ENCODE measurements around the gene GALNT1.

GALNT1 gene

GRCh38 chr18:35754464-35754863 lies 172.9 kb downstream of the GALNT1 start:
- Mint-ChIP-seq H3K9me3 (peaks cover 12% of the 10 kb centered on the region), H3K4me3 (no peak overlapping the region), H3K36me3 (ENCODE audit: low read depth) (no peaks in the 10 kb centered on the region), H3K4me1 (no peaks in the 10 kb centered on the region), H3K27me3 (ENCODE audit: low read depth, poor library complexity) (peaks cover 10% of the 10 kb centered on the region), H3K27ac (no peak overlapping the region)
- no peak for TF ChIP-seq CTCF (IDR thresholded peaks at IDR 0.05)
- no peak for DNase-seq

- peaks cover 20% of the 10 kb centered on the region for H3K9me3 Mint-ChIP-seq
- peaks cover 5% of the 10 kb centered on the region for H3K36me3 Mint-ChIP-seq (ENCODE audit: low read depth)
- no peaks in the 10 kb centered on the region for H3K4me1 Mint-ChIP-seq
- TF ChIP-seq CTCF (IDR thresholded peaks at IDR 0.05) = no peak
- H3K27ac Mint-ChIP-seq = no peak overlapping the region
- no peak for DNase-seq
- peaks cover 15% of the 10 kb centered on the region for H3K27me3 Mint-ChIP-seq (ENCODE audit: low read depth, poor library complexity)
- no peak overlapping the region for H3K4me3 Mint-ChIP-seq
Measured at GRCh38 chr18:35755369-35755768, 173.8 kb downstream of the GALNT1 start.

- Mint-ChIP-seq H3K4me3 (no peak overlapping the region), H3K9me3 (peaks cover 20% of the 10 kb centered on the region), H3K36me3 (ENCODE audit: low read depth) (peaks cover 5% of the 10 kb centered on the region), H3K27me3 (ENCODE audit: low read depth, poor library complexity) (peaks cover 11% of the 10 kb centered on the region), H3K4me1 (no peaks in the 10 kb centered on the region), H3K27ac (no peak overlapping the region)
- TF ChIP-seq CTCF (IDR thresholded peaks at IDR 0.05) = peak; percentile 87
- peak; percentile 63 for DNase-seq
Measured at GRCh38 chr18:35756506-35757117, 175.1 kb downstream of the GALNT1 start.

All from nephron progenitor cell (in vitro differentiated cells).